DMS153 (cell line): Measurements from ENCODE around the gene ANO10.

Experiments
- DNase-seq: peaks from one replicate; lab custom pipeline; 2025; lab: John Stamatoyannopoulos, UW

ANO10 gene

DNA sequence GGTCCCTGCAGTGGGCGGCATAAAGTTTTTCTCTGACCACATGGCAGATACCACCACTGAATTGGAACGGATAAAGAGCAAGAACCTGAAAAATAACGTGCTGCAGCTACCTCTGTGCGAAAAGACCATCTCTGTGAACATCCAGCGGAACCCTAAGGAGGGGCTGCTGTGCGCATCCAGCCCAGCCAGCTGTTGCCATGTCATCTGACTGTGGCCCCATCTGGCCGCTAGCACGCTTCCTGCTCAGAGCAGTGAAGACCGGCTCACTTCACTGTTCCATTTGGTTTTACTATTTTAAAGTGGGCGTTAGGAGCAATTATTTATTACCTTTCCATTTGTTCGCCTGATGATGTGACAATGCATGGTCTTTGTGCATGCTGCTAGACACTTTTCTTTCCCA lies 273.5 kb downstream of the ANO10 start:
- DNase-seq = no peak

DNA sequence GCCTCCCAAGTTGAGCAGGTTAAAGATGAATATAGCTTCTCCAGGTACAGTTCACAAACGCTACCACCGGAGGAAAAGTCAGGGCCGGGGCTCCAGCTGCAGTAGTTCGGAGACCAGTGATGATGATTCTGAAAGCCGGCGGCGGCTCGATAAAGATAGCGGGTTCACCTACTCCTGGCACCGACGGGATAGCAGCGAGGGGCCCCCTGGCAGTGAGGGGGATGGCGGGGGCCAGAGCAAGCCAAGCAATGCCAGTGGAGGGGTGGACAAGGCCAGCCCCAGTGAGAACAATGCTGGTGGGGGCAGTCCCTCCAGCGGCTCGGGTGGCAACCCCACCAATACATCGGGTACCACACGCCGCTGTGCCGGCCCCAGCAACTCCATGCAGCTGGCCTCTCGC lies 274.0 kb downstream of the ANO10 start:
- DNase-seq = no peak

DNA sequence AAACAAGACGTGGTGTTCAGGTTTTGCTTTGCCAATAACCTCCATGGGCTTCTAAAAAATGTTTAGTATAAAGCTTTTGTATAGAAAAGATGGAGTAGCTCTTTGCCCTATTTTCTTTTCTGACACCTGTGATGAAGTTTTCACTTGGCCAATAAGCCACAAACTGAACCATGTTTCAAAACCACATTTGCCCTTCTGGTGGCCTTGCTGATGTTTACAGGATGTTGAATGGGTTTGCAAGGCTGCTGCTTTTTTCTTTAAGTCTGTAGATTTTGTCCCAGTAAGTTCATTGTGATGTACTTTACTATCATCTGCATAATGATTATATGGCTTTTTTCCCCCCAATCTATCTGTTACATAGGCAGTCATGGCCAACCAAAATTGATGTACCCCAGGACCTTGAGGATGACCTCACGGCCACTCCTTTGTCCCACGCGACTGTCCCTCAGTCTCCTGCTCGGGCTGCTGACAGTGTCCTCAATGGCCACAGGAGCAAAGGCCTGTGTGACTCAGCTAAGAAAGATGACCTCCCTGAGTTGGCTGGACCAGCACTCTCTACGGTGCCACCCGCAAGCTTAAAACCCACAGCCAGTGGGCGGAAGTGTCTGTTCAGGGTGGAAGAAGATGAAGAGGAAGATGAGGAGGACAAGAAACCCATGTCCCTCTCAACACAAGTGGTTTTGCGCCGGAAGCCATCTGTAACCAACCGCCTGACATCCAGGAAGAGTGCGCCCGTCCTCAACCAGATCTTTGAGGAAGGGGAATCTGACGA lies 274.6 kb downstream of the ANO10 start:
- DNase-seq = no peak

DNA sequence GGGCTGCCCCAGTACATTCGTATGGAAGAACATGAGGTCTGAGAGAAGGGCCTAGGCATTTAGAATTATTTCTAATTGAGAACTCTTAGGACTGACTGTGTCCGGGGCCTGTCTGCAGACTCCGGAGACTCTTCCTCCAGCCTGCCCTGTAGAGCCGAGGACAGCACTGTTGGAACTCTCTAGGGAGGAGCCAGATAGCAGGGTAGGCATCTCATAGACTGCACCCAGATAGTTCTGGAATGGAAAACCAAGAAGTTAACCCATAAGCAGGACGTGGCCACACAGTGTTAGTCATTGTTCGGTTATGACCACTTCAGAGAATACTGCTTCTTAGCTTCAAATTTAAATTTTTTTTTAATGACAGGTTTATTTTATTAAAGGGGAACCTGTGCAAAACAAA lies 275.9 kb downstream of the ANO10 start:
- DNase-seq = no peak

DNA sequence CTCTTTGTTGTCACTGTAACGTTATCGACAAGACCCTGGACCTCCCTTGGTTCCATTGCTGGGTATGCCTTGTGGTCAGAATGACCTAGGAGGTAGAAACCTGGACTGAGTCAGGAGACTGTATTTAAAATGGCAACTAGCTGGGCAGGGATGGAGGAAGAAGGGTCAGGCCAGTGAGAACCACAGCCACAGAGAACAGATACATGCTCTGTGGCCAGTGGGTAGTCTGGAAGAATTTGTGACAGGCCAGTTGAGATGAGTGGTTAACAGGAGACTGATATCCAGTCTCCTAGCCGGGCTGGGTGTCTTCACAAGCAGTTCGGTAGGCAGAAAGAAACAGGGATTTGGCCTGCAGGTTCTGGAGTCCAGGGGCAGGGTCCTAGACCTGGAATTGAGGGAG lies 276.6 kb downstream of the ANO10 start:
- no peak for DNase-seq

DNA sequence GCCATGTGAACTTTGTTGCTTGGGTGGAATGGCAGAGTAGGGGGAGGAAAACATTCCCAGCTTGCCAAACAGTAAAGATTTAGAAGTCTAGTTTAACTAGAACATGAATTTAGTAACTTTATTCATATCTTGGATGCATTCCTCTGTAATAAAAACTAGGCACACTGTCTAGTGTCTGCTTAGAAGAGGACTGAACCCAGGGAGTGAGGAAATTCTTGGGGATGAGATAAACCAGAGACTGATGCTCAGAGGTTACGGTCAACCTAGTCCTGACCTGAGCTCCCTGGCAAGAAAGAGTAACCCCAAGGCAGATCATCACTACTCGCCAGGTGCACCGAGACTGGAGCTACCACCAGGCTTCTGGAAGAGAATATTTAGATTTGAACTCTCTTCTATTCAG lies 277.3 kb downstream of the ANO10 start:
- DNase-seq = no peak

DNA sequence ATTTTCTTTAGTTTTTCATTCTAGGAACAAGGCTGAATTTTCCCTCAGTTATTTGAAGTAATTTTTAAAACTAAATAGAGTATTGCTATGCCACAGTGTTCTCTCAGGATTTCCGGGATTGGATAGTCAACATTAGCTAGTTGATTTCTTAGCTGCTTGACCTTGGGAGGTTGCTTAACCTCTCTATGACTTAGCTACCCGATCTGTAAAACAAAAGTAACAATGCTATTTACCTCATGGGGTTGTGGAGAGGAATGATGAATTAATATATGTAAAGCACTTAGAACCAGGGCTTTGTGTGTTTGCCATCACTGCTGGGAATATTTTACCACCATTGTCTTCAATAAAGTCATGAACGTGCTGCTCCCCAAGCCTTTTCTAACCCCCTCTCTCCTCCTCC lies 278.0 kb downstream of the ANO10 start:
- DNase-seq = no peak

DNA sequence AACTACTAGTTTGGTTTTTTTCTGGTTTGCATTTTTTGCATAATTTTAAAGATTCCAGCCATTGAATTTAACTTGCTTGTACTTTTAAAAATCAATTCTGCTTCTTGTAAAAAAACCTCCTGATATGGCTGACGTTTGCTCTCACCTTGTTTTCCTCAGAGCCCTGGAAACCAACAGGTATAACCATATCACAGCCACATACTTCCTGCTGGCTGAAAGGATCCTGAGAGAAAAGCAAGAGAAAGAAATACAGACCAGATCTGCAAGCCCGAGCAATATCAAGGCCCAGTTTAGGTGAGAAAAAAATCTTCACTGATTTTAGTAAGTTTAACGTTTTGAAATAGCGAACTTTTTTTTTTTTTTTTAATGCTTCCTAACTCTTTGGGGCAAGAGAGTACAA lies 278.6 kb downstream of the ANO10 start:
- DNase-seq = no peak

DNA sequence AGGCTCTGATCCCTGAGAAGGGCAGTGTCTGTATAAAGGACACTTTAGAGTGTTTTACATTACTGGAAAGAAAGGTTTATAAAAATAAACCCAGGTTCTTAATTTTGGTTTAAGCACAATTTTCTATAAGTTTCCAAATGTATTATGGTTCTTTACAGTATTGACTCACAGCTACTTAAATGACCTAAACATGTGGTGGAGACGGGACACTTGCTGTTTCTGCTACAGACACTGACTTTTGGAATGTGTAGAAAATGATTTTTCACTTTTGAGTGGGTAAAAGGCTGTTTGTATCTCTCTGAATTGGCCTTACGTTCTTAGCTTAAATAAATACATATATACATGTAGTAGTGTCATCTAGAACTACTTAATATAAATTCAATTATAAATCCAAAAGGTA lies 280.0 kb downstream of the ANO10 start:
- DNase-seq = no peak

DNA sequence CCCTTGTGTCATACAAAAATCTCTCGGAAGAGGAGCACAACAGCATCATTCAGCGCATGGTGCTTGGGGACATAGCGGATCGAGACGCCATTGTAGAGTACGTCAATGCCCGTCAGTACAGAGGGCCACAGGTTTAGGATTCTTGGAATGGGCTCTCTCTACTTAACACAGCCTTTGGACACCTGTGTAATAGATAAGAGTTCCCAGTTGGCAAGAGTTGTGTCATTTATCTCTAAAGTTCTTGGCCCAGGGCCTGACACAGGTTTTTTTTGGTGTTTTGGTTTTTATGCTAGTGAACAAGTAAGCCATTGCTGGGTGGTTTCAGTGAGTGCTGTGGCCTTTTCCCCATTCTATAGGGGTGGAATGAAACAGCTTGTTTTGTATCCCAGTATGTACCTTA lies 281.4 kb downstream of the ANO10 start:
- no peak for DNase-seq

DNA sequence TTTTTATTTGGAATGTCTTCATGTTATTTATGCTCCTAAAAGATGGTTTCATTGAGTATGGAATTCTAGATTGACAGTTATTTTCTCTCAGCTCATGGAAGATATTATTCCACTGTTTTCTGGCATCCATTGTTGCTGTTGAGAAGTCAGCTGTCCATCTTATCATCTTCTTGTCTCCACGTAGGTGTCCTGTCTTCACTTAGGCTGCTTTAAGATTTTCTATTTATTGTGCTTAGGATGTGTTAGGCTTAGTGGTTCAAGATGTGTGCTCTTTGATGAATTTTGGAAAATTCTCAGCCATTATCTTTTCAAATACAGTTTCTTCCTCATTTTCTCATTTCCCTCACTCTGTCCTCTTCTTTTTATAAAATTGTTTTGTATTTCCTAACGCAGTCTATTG lies 283.5 kb downstream of the ANO10 start:
- DNase-seq = no peak

DNA sequence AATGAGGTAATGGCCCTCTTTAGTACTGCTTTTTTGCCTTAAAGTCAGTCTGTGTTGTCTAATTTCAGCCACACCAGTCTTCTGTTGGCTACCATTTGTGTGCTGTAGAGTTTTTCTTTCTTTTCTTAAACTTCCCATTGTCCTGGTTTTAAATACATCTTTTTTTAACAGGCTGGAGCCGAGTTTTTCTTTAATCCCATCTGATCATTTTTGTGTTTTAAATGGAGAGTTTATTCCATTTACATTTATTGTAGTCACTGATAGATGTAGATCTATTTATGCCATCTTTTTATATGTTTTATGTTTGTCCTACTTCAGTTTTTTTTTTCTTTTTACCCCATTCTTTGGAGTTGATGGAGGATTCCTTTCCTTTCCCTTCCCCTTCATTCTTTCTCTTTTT lies 286.0 kb downstream of the ANO10 start:
- DNase-seq = no peak

DNA sequence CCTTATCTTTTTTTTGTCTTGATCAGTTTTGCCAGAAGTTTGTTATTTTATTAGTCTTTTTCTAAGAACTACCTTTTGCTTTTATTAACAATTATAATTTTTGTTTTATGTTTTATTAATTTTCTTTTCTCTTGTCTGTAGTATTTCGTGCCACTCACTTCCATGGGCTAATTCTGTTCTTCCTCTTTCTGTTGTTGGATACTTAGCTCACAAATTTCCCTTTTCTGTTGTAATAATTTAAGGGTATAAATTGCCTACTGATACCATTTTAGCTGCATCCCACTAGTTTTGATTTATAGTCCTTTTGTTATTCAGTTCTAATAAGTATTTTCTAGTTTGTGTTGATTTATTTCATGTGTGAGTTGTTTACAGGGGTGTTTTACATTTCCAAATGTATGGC lies 286.8 kb downstream of the ANO10 start:
- DNase-seq = no peak

DNA sequence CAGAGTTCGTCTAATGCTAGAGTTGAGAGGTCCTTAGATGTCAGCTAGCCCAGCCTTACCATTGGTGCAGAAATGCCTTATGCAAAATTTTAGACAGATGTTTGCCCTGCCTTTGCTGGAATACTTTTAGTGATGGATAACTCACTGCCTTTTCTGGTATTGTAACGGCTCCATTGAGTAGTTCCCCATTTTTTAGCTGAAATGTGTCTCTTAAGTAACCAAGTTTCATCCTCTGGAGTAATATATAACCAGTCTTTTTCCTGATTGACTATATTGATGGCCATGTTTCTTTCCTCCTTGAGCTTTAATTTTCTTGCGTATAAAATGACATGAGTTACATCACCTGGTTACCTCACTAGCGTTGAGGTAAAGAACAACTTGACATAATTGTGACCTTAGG lies 290.4 kb downstream of the ANO10 start:
- no peak for DNase-seq

DNA sequence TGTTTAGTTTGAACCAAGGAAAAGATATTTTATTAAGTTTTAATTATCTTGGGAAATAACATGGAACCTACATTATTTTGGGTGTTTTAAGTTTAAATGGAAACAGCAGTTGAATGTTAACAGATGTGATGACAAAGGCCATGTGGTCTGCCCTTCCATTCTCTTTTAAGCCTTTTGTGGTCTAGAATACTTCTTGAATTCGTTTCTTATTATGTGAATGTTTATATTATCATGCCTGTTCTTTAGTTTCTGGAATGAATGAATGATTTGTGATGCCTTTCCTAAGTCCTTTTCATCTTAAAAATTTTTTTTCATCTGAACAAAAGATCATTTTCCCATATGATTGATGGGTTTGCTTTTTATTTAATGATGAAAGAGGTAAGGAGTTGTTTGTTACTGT lies 290.8 kb downstream of the ANO10 start:
- DNase-seq = no peak

DNA sequence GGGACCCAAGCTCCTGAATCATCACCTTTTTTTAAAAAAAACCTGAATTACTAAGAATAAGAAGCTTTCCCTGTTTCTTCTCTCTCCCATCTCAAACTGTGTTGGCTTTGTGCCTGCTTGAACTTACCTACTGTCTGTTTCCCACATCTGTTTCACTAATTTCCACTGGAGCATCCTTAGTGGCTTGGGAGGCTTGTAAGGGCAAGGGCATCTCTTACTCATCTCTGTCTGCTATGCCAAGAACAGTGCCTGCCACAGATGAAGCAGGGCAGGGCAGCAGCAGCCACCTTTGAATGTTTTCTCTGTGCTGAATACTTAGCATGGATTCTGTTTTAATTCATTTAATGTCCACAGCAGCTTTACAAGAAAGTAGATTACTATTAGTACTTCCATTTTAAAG lies 293.2 kb downstream of the ANO10 start:
- no peak for DNase-seq

DNA sequence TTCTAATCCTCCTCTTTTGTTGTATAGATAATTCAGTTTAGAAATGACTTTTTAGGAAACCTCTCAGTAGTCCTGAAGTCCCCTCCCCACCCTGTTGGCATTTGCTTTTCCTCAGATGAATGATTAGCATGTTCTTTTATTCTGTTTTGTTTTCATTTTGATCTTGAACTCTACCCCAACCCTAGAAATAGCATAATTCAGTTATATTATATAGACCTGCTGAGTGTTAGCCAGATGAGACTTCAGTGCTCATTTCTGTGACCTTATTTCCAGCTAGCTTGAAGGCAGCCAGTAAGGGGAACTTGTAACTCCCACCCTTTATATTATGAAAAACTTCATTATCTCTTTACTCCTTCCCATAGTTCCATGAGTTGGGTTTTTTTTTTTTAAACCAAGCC lies 294.2 kb downstream of the ANO10 start:
- DNase-seq = no peak

DNA sequence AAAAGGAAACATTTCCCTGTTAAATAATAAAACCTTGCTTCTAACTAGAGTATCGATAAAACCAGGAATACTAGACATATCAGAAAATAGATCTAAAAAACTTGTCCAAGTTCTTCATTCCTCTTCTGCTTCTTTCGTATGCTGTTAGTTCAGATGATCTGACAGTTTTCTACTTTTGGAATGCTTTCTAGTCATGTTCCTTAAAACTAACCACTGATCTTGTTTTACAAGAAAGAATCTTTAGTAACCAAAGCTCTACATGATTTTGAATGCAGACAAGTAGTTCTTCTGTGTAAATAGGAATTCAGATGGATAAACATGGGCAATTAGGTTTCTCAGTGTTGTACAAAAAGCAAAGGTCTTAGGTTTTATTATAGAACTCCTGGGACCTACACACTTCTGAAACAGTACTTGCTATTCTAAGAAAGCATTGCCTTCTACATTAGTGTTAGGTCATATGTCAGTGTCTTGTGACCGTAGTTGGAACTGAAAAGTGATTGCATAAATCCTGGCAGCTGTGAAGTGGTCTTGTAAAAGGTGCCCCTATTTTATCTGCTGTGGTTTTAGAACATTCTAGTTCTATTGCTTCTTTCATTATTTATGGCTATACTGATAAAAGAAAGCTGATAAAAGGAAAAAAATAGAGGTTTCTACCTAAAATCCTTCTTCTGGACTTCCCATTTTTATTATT lies 294.8 kb downstream of the ANO10 start:
- DNase-seq = no peak

DNA sequence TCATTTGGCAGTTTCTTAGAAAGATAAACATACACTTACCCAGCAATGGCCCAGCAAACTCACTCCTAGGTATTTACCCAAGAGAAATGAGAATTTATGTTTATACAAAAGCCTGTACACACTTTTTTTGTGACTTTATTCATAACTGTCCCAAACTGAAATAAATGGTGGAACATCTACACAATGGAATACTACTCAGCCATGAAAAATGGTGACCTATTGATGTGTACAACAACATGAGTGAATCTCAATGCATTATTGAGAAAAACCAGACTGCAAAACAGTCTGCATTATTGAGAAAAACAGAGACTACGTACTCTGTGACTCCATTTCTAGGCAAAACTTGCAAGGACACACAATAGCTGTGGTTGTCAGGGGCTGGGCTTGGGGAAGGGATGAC lies 298.3 kb downstream of the ANO10 start:
- no peak for DNase-seq

DNA sequence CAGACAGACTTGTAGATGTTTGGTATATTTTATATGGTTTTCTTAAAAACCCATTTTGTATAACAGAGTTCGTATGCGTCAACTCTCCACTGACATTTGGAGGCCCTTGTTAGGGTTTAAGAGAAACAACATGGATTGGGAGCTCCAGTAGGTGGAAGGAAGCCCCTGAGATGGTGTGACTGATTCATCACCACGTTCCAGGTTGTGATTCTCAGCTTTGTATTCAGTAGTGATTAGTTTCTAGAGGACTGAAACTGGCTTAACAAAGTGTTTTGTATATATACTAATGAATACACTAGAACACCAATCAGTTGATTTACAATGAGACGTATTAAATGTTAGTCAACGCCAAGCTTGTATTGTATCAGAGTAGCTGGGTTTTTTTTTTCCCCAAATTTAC lies 301.5 kb downstream of the ANO10 start:
- no peak for DNase-seq

DNA sequence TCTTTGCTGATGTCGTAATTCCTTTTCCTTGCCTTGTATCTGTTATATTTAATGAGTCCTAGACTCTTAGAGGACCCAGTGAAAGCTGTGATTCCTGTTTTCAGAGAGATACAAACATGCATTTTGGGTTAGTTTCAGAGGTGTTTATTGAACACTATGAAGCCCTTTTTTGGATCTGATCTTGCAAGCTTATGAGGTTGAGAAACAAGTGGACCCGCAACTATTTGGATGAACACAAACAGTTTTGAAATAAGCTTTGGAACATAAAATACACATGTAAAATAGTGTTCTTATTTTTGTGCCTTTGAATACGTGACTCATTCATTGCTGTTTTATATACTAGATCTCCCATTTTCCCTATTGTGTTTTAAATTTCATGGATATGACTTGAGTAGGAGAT lies 302.0 kb downstream of the ANO10 start:
- DNase-seq = no peak

DNA sequence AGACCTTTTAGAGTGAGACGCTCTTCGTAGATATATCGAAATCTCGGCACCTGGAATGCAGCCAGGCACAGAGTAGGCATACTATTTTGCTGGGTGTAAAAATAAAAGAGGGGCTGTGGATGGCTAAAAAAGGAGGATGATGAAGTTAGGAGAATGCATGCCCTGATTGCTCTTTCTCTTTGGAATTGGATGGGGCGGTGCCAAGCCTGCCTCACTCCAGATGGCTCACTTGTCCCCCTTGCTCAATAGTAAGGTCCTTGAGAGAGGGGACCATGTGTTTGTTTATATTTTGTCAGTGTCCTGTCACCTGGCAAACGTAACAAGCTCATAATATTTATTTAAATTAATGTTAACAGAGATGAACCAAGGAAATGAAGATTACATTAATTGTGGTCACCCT lies 302.4 kb downstream of the ANO10 start:
- DNase-seq = no peak

DNA sequence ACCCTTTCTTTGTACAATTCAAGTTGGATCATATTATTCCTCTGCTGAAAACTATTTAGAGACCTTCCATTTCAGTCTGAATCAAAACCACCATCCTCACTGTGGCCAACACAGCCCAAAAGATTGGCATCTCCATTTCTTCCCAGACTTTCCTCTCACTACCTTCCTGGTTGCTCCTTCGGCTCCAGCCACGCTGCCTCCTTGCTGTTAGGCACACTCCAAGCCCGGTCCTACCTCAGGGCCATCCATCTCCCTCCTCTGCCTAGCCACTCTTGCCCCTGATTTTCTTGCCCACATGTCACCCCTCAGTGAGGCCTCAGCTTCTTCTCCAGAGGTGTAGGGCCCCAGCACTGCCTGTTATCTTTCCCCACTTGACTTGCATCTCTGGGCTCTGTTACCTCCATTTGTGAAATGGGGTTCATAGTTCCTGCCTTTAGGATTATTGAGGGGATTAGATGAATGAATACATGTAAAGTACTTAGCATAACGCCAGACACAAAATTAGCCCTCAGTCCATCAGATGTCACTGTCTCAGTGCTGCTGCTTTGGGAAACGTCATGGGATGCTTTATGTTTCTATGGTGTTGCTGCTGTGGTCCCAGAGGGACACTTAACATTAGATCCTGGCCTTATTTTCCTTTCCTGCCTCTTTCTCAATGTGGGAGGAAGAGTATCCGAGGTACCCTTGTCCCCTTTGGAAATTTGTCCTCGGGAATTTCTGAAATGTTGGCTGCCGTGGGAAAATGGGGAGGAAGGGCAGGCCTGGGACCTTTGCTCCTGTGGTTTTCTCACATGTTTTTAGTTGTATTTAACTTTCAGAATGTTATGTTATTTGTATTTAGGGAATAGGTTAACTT lies 304.1 kb downstream of the ANO10 start:
- no peak for DNase-seq
